SHP77 (cell line): ENCODE results near the gene RAET1E.
"Not testable (repeated sequence)": the region's sequence is repeated elsewhere in the genome, so short reads cannot be mapped to it uniquely, and the experiment has no call there.

Source experiments
- DNase-seq, 2 experiments: peaks; one replicate each; lab custom pipeline; 2025; lab: John Stamatoyannopoulos, UW

The RAET1E gene

DNA sequence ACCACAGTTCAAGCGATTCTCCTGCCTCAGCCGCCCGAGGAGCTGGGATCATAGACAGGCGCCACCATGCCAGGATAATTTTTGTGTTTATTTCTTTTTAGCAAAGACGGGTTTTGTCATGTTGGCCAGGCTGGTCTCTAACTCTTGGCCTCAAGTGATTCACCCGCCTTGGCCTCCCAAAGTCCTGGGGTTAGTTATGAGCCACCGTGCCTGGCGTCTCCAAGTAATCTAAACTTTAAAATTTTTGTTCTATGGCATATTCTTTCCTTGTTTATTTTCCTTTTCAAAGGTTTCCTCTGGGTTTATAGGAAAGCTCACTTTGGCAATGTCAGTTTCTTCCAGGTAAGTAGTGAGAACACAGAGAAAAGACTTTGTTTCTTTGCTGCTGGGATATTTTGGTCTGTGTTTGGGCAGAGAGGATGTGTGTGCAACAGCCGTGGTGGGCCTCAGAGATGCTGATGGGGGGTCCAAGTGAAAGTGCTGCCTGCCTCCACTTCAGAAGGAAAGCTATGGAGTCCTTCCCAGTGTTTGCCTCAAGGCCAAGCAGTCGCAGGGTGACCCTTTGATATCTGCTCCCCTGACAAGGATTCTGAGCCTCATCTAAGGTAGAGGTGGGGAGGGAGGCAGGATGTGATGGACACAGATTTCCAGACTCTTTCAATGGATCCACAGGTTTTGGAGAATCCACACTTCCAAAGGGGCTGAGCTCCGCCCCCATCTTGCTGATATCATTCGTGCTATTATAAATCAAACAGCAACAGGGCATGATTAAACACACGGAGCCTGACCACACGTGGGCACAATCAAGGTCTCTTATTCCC, 36.1 kb downstream of the RAET1E start:
- no peak for DNase-seq

DNA sequence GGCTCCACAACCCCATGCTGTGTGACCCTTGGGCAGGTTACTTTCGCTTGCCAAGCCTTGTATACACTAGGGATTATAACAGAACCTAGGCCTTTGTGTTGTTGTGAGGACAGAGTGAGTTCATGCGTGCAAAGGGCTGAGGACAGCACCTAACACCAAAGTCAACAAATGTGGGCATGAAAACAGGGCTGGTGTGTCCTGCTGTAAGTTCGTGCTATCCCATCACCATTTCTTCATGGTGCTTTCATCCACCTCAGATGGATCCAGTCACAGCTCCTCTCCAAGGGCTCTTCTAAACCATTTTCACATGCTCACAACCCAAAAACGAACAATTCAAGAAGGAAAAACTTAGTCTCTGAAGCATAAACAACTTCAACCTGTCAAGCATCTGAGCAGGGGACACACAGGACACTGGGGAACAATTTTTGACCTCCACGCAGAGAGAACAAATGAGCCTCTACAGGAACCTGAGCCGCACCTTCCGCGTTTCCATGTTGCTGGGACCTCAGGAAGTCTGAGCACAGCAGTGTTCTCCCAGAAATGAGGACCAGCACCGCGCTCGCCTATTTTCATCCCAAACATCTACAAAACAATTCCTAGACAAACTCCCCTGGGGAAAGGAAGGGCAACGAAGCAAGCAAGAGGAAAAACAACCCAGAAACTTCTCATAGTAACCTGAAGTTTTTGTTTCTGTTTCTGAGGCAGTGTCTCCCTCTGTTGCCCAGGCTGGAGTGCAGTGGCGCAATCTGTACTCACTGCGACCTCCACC, 36.9 kb downstream of the RAET1E start:
- peak in 1 of 2 experiments; percentile 37 for DNase-seq

DNA sequence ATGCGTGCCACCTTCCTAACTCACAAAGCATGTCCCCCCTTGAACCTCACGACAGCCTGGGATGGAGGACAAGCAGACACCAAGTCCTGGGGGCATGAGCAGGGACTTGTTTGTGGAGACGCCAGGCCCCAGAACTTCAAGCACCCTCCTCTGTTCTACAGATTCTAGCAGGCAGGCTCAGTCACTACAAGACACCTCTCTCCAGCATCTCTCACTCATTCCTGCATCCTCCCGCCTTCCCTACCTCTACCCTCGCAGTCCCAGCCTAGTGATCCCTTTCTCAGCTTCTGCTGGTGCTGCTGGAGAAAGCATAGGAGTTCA, 37.4 kb downstream of the RAET1E start:
- DNase-seq, result no peak

DNA sequence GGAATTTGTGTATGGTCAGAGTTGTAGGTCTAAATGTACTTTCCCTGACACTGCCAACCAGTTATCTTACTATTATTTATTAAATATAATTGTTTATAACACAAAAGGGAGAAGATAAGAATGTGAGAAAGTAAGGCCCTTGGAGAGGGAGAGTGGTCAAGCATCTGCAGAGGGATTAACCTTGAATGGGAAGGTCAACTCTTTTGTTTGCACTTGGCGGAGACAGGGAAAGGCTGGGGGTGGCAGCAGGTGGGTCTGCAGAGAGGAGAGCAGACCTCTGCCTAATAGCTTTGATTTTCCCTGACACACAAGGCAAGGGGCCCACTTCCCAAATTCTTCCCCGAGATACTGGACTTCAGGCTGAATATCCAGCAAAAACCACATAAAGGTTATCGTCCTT, 38.0 kb downstream of the RAET1E start:
- peak in 1 of 2 experiments; percentile 53 for DNase-seq

DNA sequence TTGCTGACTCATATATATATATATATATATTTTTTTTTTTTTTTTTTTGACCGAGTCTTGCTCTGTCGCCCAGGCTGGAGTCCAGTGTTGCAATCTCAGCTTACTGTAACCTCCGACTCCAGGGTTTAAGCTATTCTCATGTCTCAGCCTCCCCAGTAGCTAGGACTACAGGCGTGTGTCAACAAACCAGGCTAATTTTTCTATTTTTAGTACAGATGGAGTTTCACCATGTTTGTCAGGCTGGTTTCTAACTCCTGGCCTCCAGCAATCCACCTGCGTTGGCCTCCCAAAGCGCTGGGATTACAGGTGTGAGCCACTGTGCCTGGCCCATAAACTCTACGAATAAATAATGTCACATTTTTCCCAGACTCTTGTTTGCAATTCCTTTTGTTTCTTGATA, 38.5 kb downstream of the RAET1E start:
- DNase-seq, result peak; percentile 58 to 79

DNA sequence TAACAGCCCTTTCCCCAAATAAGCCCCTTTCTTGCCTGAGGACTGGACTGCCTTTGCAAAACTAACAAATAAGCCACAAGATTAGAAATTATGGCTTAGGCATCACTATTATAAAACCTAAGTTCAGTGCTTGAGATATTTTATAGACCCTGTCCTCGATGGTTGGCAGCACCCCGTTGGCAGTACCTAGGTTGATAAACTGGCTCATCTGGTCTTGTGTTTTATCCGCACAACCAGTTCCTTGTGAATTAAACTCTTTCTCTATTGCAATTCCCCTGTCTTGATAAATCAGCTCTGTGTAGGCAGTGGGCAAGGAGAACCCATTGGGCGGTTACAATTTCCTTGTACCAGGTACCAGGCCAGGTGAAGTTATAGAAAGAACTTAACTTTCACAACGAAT, 40.4 kb downstream of the RAET1E start:
- no peak for DNase-seq

DNA sequence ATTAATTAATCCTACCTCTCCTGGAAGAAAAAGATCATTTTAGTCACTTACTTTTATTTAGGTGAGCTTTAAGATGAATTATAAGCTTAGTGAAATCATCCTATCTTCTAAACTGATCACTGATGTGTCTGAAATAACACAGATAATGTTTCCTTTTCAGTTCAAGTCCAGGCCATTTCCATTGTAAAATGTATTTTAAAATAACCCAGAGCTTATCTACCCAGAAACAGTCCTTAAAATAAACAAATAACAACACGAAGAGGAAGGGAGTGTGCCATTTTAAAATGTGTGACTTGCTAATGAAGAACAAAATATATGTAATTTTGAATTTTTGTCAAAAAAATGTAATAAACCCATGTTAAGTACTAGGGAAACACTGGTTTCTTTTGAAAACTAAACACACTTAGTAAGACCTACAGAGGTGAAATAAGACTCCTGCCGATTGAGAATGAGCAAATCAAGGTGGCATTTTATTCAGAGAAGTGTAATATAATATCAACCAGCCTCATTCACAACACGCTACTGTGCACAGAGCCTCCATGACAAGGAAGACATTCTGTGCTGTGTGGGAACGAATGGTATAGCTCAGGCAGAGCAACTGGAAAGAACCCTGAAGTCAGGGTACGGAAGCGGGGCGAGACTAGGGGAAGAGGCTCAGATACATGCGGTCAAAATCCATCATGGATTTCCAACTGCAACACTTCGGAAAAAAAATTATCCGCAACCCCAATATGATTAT, 41.5 kb downstream of the RAET1E start:
- DNase-seq, result no peak

DNA sequence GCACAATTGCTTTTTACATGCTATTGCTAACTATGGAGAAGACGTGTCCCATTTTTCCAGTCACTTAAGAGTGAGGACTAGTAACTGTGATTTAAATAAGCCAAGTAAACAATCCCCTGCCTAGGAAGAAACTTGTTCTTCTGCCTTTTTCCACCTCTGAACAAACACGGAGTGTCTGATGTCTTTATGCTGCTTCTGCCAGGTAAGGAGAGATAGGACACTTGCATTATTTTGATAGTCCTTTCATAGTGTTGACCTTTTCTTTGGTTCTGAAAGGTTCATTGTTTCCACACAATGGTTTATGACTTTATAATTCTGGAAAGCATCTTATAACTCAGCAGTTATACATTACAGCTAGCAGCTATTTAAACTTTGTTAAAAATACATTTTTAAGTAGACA, 42.2 kb downstream of the RAET1E start:
- DNase-seq, result no peak

DNA sequence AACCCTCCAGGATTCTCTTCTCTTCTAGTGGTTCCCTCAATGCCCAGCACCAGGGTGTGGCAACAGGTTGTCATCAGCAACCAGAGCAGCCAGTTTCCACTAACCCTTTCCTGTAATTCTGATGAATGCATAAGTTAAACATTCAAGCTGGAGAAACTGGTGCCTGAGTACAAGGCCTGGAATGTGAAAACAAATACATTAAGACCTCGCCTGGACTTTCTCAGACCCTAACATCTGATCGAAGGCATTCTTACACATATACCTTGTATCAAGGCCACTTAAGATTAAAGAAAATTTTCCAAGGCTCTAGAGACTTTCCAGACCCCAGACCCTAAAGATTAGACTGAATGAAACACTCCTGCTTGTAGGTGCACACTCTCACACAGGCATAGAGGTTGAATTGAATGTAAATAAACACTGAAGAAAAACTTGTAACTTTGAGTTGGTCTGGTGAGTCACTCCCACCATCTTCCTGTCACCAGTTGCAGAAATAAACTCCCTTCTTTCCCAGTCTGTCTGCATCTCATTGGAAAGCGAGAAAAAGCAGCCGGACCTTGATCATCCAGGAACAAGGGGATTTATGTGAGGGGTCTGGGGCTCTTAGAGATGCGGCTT, 42.8 kb downstream of the RAET1E start:
- no peak for DNase-seq

DNA sequence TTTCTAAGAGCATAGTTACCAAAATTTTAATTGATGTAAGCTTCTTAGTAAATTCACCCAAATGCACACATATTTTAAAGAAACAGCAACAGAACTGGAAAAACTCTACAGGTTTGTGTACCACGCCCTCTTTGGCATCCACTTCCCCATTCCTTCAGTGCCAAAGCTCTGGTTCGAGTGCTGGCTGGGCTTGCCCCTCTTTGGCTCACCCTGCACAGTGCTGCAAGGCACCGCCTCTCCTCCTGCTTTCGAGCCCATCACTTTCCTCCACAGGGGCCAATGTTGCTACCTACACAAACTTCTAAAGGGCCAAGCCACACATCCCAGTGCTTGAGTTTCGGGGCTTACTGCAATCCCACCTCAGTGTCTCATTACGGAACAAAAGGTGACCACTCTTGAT, 43.4 kb downstream of the RAET1E start:
- no peak for DNase-seq

DNA sequence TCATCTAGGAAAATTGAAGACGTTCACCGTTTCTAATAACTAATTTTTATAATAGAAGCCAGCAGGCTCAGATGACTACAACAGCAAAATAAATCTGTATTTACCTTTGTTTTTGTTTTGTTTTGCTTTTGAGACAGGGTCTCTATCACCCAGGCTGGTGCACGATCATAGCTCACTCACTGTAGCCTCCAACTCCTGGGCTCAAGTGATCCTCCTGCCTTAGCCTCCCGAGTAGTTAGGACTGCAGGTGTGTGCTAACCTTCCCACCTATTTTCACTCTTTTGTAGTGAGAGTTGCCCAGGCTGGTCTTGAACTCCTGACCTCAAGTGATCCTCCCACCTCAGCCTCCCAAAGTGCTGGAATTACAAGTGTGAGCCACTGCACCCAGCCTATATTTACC, 43.9 kb downstream of the RAET1E start:
- DNase-seq, result not testable (repeated sequence)

DNA sequence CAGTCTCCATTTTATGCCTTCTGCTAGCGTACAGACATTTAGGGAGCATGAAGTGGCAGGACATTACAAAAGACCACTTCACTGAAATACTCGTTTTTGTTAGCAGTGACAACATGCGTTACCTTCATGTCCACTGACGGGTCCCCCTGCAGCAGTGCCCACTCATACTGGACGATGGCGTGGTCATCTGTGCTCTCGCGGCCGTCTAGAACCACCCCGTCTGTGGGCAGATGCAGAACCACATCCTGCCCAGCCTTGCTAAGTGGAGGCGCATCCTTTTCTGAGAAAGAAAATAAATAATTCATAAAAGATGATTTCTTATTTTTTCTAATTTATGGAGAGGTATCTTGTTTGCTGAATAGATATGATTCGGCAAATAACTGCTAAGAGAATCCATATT, 45.0 kb downstream of the RAET1E start:
- DNase-seq, result no peak

DNA sequence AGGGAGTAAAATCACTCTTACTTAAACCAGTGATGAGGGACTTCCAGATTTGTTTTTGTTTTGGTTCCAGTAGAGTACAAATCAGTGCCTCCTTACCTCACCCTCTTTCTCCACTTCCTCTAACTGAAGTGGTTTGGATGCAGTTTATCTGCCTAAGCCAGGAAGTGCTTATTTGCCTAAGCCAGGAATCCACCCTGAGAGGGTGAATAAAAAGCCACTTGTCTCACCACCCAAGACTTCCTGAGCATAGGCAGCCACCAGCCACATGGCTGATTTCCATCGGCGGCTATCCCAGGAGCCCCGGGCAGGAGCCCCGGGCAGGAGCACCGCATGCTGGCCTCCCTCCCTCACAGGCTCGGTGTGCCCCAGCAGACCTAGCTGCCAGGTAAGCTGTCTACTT, 45.7 kb downstream of the RAET1E start:
- no peak for DNase-seq

DNA sequence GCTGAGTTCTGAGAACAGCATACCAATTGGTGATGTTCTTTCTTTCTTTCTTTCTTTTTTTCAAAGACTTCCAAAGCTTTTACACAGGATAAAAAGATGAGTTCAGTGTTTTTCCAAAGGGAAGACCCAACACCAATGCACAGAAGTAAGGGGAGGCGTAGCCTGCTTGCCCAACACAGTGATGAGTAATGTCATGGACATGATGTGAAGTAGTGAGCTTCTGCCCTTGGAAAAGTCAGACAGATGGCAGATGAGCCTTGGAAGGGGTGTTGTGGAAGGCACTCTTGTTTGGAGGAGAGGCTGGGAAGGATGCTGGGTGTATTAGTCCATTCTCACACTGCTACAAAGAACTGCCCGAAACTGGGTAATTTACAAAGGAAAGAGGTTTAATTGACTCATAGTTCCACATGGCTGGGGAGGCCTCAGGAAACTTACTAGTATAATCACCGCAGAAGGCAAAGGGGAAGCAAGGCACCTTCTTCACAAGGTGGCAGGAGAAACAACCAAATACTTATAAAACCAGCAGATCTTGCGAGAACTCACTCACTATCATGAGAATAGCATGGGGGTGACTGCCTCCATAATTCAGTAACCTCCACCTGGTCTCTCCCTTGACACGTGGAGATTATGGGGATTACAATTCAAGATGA, 46.3 kb downstream of the RAET1E start:
- no peak for DNase-seq

DNA sequence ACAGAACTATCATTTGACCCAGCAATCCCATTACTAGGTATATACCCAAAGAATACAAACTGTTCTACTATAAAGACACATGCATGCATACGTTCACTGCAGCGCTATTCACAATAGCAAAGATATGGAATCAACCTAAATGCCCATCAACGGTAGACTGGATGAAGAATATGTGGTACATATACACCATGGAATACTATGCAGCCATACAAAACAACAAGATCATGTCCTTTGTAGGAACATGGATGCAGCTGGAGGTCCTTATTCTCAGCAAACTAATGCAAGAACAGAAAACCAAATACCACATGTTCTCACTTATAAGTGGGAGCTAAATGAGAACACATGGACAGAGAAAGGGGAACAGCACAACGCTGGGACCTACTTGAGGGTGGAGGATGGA, 49.6 kb downstream of the RAET1E start:
- not testable (repeated sequence) for DNase-seq
